Smooth muscle cell (in vitro differentiated cells): Measurements from ENCODE around the gene TSC22D4. TPM values are rescaled to one million over a fixed set of nuclear protein-coding genes. Genes with fewer than 3 reads are reported as not detected.

Experiments
- DNase-seq: peaks from one replicate; lab custom pipeline; 2025; ENCODE audit not compliant: unreplicated experiment; lab: John Stamatoyannopoulos, UW
- H2AFZ ChIP-seq: fragments of 200-600 bp; sonication (generic); 2 replicates; pipeline ENCODE4 v1.6.0; 2016; ENCODE audit warnings: antibody characterized with exemption, low read depth, mild to moderate bottlenecking
- H3F3A ChIP-seq: fragments of 200-600 bp; sonication (generic); 2 replicates; pipeline ENCODE4 v1.6.0; 2017; ENCODE audit warnings: antibody characterized with exemption, low read depth
- H3K27ac ChIP-seq: fragments of 200-600 bp; sonication (generic); 2 replicates; pipeline ENCODE4 v1.5.1; 2016; ENCODE audit warnings: low read depth, mild to moderate bottlenecking
- H3K27me3 ChIP-seq: fragments of 200-600 bp; sonication (generic); 2 replicates; pipeline ENCODE4 v1.6.1; 2016; ENCODE audit warnings: low read depth, mild to moderate bottlenecking
- H3K36me3 ChIP-seq: fragments of 200-600 bp; sonication (generic); 2 replicates; pipeline ENCODE4 v1.5.1; 2016; ENCODE audit warnings: low read depth
- H3K4me1 ChIP-seq: fragments of 200-600 bp; sonication (generic); 2 replicates; pipeline ENCODE4 v1.5.1; 2016; ENCODE audit warnings: low read depth
- H3K4me2 ChIP-seq: fragments of 200-600 bp; sonication (generic); 2 replicates; pipeline ENCODE4 v1.6.0; 2016; ENCODE audit warnings: mild to moderate bottlenecking
- H3K4me3 ChIP-seq: fragments of 200-600 bp; sonication (generic); 2 replicates; pipeline ENCODE4 v1.5.1; 2016; ENCODE audit warnings: mild to moderate bottlenecking
- H3K79me2 ChIP-seq: fragments of 200-600 bp; sonication (generic); 2 replicates; pipeline ENCODE4 v1.6.0; 2016; ENCODE audit warnings: low read depth, mild to moderate bottlenecking
- H3K9ac ChIP-seq: fragments of 200-600 bp; sonication (generic); 2 replicates; pipeline ENCODE4 v1.6.0; 2016; ENCODE audit warnings: low read depth
- H3K9me3 ChIP-seq: fragments of 200-600 bp; sonication (generic); replicated peaks from 2 replicates; pipeline ENCODE4 v1.5.1; 2016; ENCODE audit warnings: low read depth
- H4K20me1 ChIP-seq: fragments of 200-600 bp; sonication (generic); 2 replicates; pipeline ENCODE4 v1.6.0; 2016; ENCODE audit warnings: low read depth
- WGBS: methylation state at CpG from one replicate; pipeline ENCODE4 v1.1.7; 2016; ENCODE audit warnings: low lambda C conversion rate; 5-methylcytosine and 5-hydroxymethylcytosine counted together
- polyA plus RNA-seq: library from polyadenylated mRNA; unstranded; fragments of >200 nt; fragmentation: Nextera tagmentation; extraction: Ambion mirVana; gene quantifications from 2 replicates; pipeline ENCODE4 v1.2.1, GENCODE V29; 2016
- total RNA-seq: library from RNA; depleted of rRNA; stranded (reverse); fragments of >200 nt; gene quantifications from 2 replicates; pipeline ENCODE4 v1.2.3, GENCODE V29; 2014
- TF ChIP-seq, protein P1 (sequence below): fragments of 200-600 bp; sonication (generic); IDR thresholded peaks from 2 replicates; pipeline ENCODE4 v1.5.1; 2017; ENCODE audit warnings: borderline replicate concordance, mild to moderate bottlenecking, antibody characterized with exemption; ENCODE audit not compliant: insufficient read depth, poor library complexity, severe bottlenecking

Gene TSC22D4
- total and polyA plus RNA-seq, 2 experiments from 2014 or later: 20.0 to 51.1 TPM

DNA sequence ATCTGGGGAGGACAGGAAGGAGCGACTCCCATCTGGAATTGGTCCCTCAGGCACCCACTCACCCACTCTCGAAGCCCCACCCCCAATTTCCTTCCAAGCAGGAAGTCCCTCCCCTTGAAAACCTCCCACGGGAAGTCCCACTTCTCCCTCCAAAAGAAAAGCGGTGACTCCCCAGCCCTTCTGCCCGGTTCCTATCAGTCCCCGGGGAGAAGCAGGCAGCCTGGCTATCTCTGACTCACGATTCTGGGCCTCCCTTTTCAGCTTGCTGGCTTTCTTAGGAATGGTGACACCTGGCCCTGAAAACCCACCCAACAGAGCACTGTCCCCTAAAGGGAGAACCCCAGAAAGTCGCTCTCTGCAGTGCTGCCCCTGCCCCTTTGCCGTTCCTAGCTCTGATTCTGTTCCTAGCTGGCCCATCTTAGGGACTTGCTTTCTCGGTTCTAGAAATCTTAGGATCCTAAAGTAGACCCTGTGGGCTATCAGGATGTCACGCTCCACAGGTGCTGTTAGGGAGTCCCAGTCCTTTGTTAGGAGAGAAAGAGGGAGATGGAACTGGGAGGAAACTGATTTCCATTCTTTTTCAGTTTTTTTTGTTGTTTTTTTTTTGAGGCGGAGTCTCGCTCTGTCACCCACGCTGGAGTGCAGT, 6.0 kb downstream of the TSC22D4 start:
- Histone ChIP-seq H3F3A (no peaks in the 10 kb centered on the region), H3K4me3 (no peak overlapping the region), H3K79me2 (peaks cover 23% of the 10 kb centered on the region), H4K20me1 (peaks cover 69% of the 10 kb centered on the region), H3K27me3 (no peaks in the 10 kb centered on the region), H3K9ac (no peak overlapping the region), H2AFZ (no peak overlapping the region), H3K4me2 (no peak overlapping the region), H3K36me3 (no peaks in the 10 kb centered on the region), H3K4me1 (peaks cover 16% of the 10 kb centered on the region), H3K27ac (peak overlapping the region; percentile 37), H3K9me3 (no peaks in the 10 kb centered on the region)
- TF ChIP-seq, protein P1, sequence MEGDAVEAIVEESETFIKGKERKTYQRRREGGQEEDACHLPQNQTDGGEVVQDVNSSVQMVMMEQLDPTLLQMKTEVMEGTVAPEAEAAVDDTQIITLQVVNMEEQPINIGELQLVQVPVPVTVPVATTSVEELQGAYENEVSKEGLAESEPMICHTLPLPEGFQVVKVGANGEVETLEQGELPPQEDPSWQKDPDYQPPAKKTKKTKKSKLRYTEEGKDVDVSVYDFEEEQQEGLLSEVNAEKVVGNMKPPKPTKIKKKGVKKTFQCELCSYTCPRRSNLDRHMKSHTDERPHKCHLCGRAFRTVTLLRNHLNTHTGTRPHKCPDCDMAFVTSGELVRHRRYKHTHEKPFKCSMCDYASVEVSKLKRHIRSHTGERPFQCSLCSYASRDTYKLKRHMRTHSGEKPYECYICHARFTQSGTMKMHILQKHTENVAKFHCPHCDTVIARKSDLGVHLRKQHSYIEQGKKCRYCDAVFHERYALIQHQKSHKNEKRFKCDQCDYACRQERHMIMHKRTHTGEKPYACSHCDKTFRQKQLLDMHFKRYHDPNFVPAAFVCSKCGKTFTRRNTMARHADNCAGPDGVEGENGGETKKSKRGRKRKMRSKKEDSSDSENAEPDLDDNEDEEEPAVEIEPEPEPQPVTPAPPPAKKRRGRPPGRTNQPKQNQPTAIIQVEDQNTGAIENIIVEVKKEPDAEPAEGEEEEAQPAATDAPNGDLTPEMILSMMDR: no peak
- no peak for DNase-seq
- WGBS: 65% methylated on average over 14 of the region's 14 CpGs

DNA sequence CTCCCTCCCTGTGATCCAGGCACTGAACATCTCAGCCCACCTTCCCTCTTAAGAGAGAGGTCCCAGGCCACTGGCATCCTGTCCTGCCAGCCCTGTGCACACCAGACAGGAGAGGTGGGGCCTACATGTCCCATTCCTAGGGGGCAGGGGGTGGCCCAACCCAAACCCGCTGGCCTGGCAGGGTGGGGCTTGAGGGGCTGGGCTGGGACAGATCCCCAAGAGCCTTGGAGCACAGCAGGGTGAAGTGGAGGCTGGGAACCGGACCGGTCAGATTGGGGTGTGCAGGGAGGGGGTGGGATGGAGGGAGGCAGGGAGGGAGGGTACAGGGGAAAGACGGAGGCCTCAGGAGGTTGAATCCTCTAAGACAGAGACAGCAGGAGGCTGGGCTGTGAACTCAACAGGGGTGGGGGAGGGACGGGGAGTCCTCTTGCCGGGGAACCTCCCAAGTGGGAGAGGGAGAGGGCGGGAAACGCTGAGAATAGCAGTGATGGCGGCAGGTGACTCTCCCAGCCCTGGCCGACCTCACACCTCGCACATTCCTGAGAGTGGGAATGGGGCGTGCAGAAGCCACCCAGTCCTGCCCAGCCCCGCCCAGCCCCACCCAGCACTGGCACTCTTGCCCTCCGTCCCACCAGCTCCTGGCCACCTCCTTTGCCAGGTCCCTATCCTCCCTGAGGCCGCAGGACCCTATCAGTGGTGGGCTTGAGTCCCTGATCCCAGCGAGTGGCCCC, 6.7 kb downstream of the TSC22D4 start:
- Histone ChIP-seq H3K27me3 (no peaks in the 10 kb centered on the region), H4K20me1 (peaks cover 62% of the 10 kb centered on the region), H3K36me3 (no peaks in the 10 kb centered on the region), H3K79me2 (peaks cover 16% of the 10 kb centered on the region), H3K4me1 (peaks cover 12% of the 10 kb centered on the region), H3K27ac (no peak overlapping the region), H2AFZ (no peak overlapping the region), H3K9ac (no peak overlapping the region), H3K4me2 (no peak overlapping the region), H3F3A (no peaks in the 10 kb centered on the region), H3K4me3 (no peak overlapping the region), H3K9me3 (no peaks in the 10 kb centered on the region)
- DNase-seq: no peak
- WGBS: 80% methylated on average over 12 of the region's 16 CpGs
- TF ChIP-seq, protein P1: no peak

DNA sequence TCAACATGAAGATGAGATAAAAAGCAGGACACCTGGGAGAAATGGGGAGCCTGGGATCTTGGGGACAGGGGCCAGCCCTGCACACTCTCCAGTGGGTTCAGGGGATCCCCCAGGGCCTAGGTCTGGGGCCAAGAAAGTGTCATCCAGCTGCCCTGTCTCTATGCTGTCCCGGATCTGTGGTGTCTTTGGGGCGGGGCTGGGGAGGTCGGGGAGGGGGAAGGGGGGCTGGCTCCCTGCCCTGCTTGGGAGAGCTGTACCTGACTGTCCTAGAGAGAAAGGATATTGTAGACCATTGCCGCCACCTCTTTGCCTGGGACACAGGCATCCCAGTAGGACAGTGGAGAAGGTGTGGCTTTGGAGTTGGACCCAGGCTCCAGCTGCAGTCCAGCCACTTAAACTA, 8.0 kb downstream of the TSC22D4 start:
- Histone ChIP-seq H3K36me3 (no peaks in the 10 kb centered on the region), H3K4me2 (no peak overlapping the region), H3K27ac (no peak overlapping the region), H2AFZ (no peak overlapping the region), H3K4me3 (no peak overlapping the region), H3K4me1 (peaks cover 5% of the 10 kb centered on the region), H3K9ac (no peak overlapping the region), H3K79me2 (peaks cover 8% of the 10 kb centered on the region), H3F3A (no peaks in the 10 kb centered on the region), H4K20me1 (peaks cover 50% of the 10 kb centered on the region), H3K27me3 (no peaks in the 10 kb centered on the region), H3K9me3 (no peaks in the 10 kb centered on the region)
- TF ChIP-seq, protein P1: no peak
- DNase-seq: no peak
- WGBS: 100% methylated on average over 1 of the region's 4 CpGs
